GM23338 (cell line): Measurements from ENCODE around the gene CACNB1. TPM values are rescaled to one million over a fixed set of nuclear protein-coding genes. Genes with fewer than 3 reads are reported as not detected.

ENCODE experiments used
- ATAC-seq: fragments of 200-7000 bp; cut with Tn5 transposase; 3 replicates; pipeline ENCODE4 v1.9.1; 2020
- DNase-seq: peaks from one replicate; pipeline ENCODE4 v3.0.0-alpha.2; 2015; ENCODE audit warnings: low spot score
- H2AFZ ChIP-seq: fragments of 200-600 bp; sonication (generic); 2 replicates; pipeline ENCODE4 v1.8.0; 2016; ENCODE audit warnings: antibody characterized with exemption, mild to moderate bottlenecking, moderate library complexity
- H3F3A ChIP-seq: fragments of 200-600 bp; sonication (generic); replicated peaks from 2 replicates; pipeline ENCODE4 v1.8.0; 2017; ENCODE audit warnings: antibody characterized with exemption, mixed run types, low read depth
- H3K27ac ChIP-seq: fragments of 200-600 bp; sonication (generic); 2 replicates; pipeline ENCODE4 v1.6.1; 2016; ENCODE audit warnings: low read depth
- H3K27me3 ChIP-seq: fragments of 200-600 bp; sonication (generic); 2 replicates; pipeline ENCODE4 v1.8.0; 2016; ENCODE audit warnings: mild to moderate bottlenecking, mixed run types, moderate library complexity; ENCODE audit not compliant: insufficient read depth
- H3K36me3 ChIP-seq: fragments of 200-600 bp; sonication (generic); 2 replicates; pipeline ENCODE4 v1.8.0; 2016; ENCODE audit warnings: mild to moderate bottlenecking; ENCODE audit not compliant: insufficient read depth
- H3K4me1 ChIP-seq: fragments of 200-600 bp; sonication (generic); 2 replicates; pipeline ENCODE4 v1.8.0; 2016; ENCODE audit warnings: mild to moderate bottlenecking, moderate library complexity; ENCODE audit not compliant: insufficient read depth
- H3K4me2 ChIP-seq: fragments of 200-600 bp; sonication (generic); 2 replicates; pipeline ENCODE4 v1.7.1; 2017; ENCODE audit warnings: mixed run types
- H3K4me3 ChIP-seq: fragments of 200-600 bp; sonication (generic); 2 replicates; pipeline ENCODE4 v1.6.1; 2016; ENCODE audit warnings: mixed run types
- H3K79me2 ChIP-seq: fragments of 200-600 bp; sonication (generic); replicated peaks from 2 replicates; pipeline ENCODE4 v1.8.0; 2017; ENCODE audit warnings: mild to moderate bottlenecking; ENCODE audit not compliant: insufficient read depth
- H3K9me2 ChIP-seq: fragments of 200-600 bp; sonication (generic); 2 replicates; pipeline ENCODE4 v1.8.0; 2017; ENCODE audit not compliant: insufficient read depth
- H4K20me1 ChIP-seq: fragments of 200-600 bp; sonication (generic); replicated peaks from 2 replicates; pipeline ENCODE4 v1.8.0; 2017; ENCODE audit warnings: mild to moderate bottlenecking; ENCODE audit not compliant: insufficient read depth
- H3K27ac Mint-ChIP-seq: 2 replicates; pipeline ENCODE4 v1.8.0; 2020; ENCODE audit warnings: inconsistent platforms, mild to moderate bottlenecking, moderate library complexity, mixed read lengths
- H3K27me3 Mint-ChIP-seq: 3 replicates; pipeline ENCODE4 v1.8.0; 2022; ENCODE audit warnings: low read depth, mild to moderate bottlenecking, moderate library complexity, mixed read lengths, inconsistent platforms; ENCODE audit not compliant: insufficient read depth, poor library complexity
- H3K36me3 Mint-ChIP-seq: 3 replicates; pipeline ENCODE4 v1.8.0; 2021; ENCODE audit warnings: low read depth, mild to moderate bottlenecking, inconsistent platforms, moderate library complexity, mixed read lengths
- H3K4me1 Mint-ChIP-seq: 3 replicates; pipeline ENCODE4 v1.8.0; 2020; ENCODE audit warnings: mild to moderate bottlenecking, inconsistent platforms, mixed read lengths
- H3K4me3 Mint-ChIP-seq: 3 replicates; pipeline ENCODE4 v1.8.0; 2021; ENCODE audit warnings: moderate library complexity, mild to moderate bottlenecking, inconsistent platforms, mixed read lengths
- H3K9me3 Mint-ChIP-seq: 3 replicates; pipeline ENCODE4 v1.8.0; 2020; ENCODE audit warnings: moderate library complexity, mild to moderate bottlenecking, inconsistent platforms, mixed read lengths
- CREB1 ChIP-seq: fragments of 250-450 bp; sonication (Bioruptor Pico); IDR thresholded peaks from 2 replicates; pipeline ENCODE4 v1.5.0; 2020; ENCODE audit warnings: low read depth, mild to moderate bottlenecking, moderate library complexity
- CTCF ChIP-seq, 2 experiments: fragments of 200-600 bp in 1 of 2; sonication (generic) in 1 of 2; conservative IDR thresholded peaks; 2 replicates each; pipeline versions ENCODE4 v1.5.1 to v1.6.1; 2016 to 2017; ENCODE audit warnings: antibody characterized with exemption in 2 of 2, low read depth in 2 of 2, mild to moderate bottlenecking in 2 of 2, moderate library complexity in 1 of 2
- EZH2 ChIP-seq: fragments of 200-600 bp; sonication (generic); IDR thresholded peaks from one replicate; pipeline ENCODE4 v1.8.0; 2017; ENCODE audit warnings: antibody characterized with exemption, mild to moderate bottlenecking, low read depth; ENCODE audit not compliant: unreplicated experiment
- EZH2phosphoT487 ChIP-seq: fragments of 200-600 bp; sonication (generic); IDR thresholded peaks from one replicate; pipeline ENCODE4 v1.8.1; 2018; ENCODE audit warnings: antibody characterized with exemption; ENCODE audit not compliant: unreplicated experiment
- JUNB ChIP-seq: IDR thresholded peaks from one replicate; pipeline ENCODE4 v1.6.1; 2016; ENCODE audit warnings: antibody characterized with exemption; ENCODE audit not compliant: unreplicated experiment
- NANOG ChIP-seq: IDR thresholded peaks from 2 replicates; pipeline ENCODE4 v1.6.1; 2016; ENCODE audit warnings: antibody characterized with exemption, borderline replicate concordance
- POLR2AphosphoS5 ChIP-seq: IDR thresholded peaks from 2 replicates; pipeline ENCODE4 v1.6.1; 2016; ENCODE audit warnings: antibody characterized with exemption, low read depth
- REST ChIP-seq: IDR thresholded peaks from one replicate; pipeline ENCODE4 v1.6.1; 2018; ENCODE audit warnings: antibody characterized with exemption; ENCODE audit not compliant: unreplicated experiment
- STAT1 ChIP-seq: IDR thresholded peaks from one replicate; pipeline ENCODE4 v1.6.1; 2016; ENCODE audit warnings: antibody characterized with exemption; ENCODE audit not compliant: unreplicated experiment
- ZNF114 ChIP-seq: fragments of 250-450 bp; sonication (Bioruptor Pico); IDR thresholded peaks from 2 replicates; pipeline ENCODE4 v1.5.0; 2020; ENCODE audit warnings: mild to moderate bottlenecking, moderate library complexity
- ZNF331 ChIP-seq: fragments of 250-450 bp; sonication (Bioruptor Pico); IDR thresholded peaks from 2 replicates; pipeline ENCODE4 v1.5.0; 2020; ENCODE audit warnings: low read depth, mild to moderate bottlenecking, moderate library complexity
- ZNF462 ChIP-seq: fragments of 250-450 bp; sonication (Bioruptor Pico); IDR thresholded peaks from 2 replicates; pipeline ENCODE4 v1.5.0; 2020; ENCODE audit warnings: mild to moderate bottlenecking, moderate library complexity
- polyA plus RNA-seq: library from polyadenylated mRNA; unstranded; fragments of >200 nt; fragmentation: Nextera tagmentation; extraction: Ambion mirVana; gene quantifications from 2 replicates; pipeline ENCODE4 v1.2.1, GENCODE V29; 2016
- total RNA-seq: library from RNA; depleted of rRNA; stranded (reverse); fragments of >200 nt; shearing (Covaris generic); gene quantifications from 2 replicates; pipeline ENCODE4 v1.2.3, GENCODE V29; 2014
- TF ChIP-seq, protein P1 (sequence below): IDR thresholded peaks from 2 replicates; pipeline ENCODE4 v1.6.1; 2016; ENCODE audit warnings: antibody characterized with exemption

The CACNB1 gene
- total and polyA plus RNA-seq, 2 experiments from 2014 or later, result 8.4 to 13.1 TPM

DNA sequence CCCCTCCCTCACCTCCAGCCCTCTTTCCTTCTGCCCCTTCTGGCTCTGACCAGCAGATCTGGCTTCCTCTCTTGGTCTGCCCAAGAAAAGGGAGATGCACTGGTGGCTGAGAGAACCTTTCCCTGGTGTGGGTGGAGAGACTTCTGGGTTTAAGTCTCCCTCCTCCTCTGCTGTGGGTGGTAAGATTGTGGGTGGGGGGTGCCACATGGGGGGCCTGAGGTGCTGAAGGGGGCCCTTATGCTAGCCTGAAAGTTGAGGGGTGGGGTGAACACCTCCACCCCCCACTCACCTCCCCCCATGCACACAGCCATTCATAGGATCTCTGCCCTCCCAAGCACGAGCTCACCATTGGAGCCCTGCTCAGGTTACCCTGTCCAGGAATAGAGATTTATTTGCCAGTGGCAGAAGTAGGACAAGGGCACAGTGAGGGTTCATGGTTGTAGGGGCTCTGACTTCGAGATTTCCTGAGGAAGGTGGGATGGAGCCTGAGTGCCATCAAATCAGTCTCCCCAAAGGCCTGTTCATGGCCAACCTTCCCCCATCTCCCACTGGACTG, 30.0 kb upstream of the CACNB1 start:
- H3K36me3 ChIP-seq, result no peaks in the 10 kb centered on the region
- DNase-seq (no peak), ATAC-seq (no peak)
- no peaks in the 10 kb centered on the region for H3K79me2 ChIP-seq
- Mint-ChIP-seq H3K4me1 (peaks cover 32% of the 10 kb centered on the region), H3K36me3 (no peaks in the 10 kb centered on the region; the same call in 2 of the 3 replicates), H3K9me3 (no peaks in the 10 kb centered on the region; the same call in 2 of the 3 replicates), H3K4me3 (no peak overlapping the region), H3K27ac (no peak overlapping the region), H3K27me3 (peaks cover 33% of the 10 kb centered on the region)
- H3K4me2 ChIP-seq, result no peak overlapping the region
- H3K4me1 ChIP-seq, result peaks cover 16% of the 10 kb centered on the region
- no peak overlapping the region for H3K4me3 ChIP-seq
- no peaks in the 10 kb centered on the region for H4K20me1 ChIP-seq
- H2AFZ ChIP-seq, result no peak overlapping the region
- no peak for TF ChIP-seq REST
- no peak for TF ChIP-seq ZNF462 (CRISPR knock-in tag)
- TF ChIP-seq ZNF331, result no peak
- no peak for TF ChIP-seq STAT1
- TF ChIP-seq CREB1 (CRISPR knock-in tag), result no peak
- no peak for TF ChIP-seq NANOG
- TF ChIP-seq POLR2AphosphoS5, result no peak
- no peak for TF ChIP-seq ZNF114
- no peak for TF ChIP-seq EZH2
- no peak for TF ChIP-seq CTCF (conservative IDR thresholded peaks at IDR 0.05; ENCODE audit: low read depth in 2 of 2)
- no peak for TF ChIP-seq JUNB
- TF ChIP-seq, protein P1, sequence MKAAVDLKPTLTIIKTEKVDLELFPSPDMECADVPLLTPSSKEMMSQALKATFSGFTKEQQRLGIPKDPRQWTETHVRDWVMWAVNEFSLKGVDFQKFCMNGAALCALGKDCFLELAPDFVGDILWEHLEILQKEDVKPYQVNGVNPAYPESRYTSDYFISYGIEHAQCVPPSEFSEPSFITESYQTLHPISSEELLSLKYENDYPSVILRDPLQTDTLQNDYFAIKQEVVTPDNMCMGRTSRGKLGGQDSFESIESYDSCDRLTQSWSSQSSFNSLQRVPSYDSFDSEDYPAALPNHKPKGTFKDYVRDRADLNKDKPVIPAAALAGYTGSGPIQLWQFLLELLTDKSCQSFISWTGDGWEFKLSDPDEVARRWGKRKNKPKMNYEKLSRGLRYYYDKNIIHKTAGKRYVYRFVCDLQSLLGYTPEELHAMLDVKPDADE, result no peak
- no peak for TF ChIP-seq EZH2phosphoT487
- peaks cover 34% of the 10 kb centered on the region for H3K27me3 ChIP-seq
- H3K27ac ChIP-seq, result no peak overlapping the region
- peaks cover 16% of the 10 kb centered on the region; the same call in 1 of the 2 replicates for H3F3A ChIP-seq
- H3K9me2 ChIP-seq, result no peaks in the 10 kb centered on the region
